GM19025 (cell line): ENCODE results near the gene AAGAB.
"Not testable (repeated sequence)": the region's sequence is repeated elsewhere in the genome, so short reads cannot be mapped to it uniquely, and the experiment has no call there.

Source experiments
- ATAC-seq: cut with Tn5 transposase; IDR thresholded peaks from one replicate; pipeline ENCODE4 v1.9.1; 2021; ENCODE audit warnings: mild to moderate bottlenecking, low read depth, moderate library complexity; ENCODE audit not compliant: unreplicated experiment

The AAGAB gene

DNA sequence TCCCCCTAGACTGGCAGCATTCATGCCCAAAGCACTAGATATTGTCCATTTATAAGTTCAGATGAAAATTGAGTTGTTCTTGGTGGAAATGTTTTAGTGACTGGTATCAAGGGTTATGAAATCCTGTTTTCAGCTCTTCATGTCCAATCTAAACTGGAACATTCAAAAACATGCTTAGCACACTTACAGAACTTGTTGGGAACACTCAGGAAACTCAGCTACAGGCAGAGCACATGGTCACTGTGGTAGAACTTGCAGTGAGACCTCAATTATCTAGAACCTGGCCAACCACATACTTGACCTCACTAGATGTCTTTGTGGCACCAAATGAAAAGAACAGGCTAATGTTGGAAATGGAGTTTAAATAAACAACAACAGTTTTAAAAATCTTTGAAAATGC is 100.2 kb downstream of the AAGAB start:
- no peak for ATAC-seq

GRCh38 chr15:67153044-67153443 is 101.4 kb downstream of the AAGAB start:
- not testable (repeated sequence) for ATAC-seq

DNA sequence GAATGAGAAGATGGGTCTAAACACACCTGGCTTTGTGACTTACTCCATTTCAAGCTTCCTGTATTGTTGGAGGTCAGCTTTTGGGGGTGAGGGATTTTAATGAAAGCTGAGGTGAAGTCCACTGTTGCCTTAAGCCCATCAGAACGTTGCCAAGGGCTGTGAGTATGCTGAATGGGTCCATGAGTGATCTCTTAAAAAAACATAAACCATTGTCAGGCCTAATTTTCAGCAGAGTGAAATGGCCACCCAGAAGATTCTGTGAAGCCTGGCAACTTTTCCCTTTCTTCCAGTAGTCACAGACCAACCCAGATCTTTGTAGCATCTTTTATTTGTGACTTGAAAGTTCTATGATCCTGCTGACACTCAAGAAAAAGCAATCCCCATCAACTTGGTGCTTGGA is 102.0 kb downstream of the AAGAB start:
- no peak for ATAC-seq
